Bronchial epithelial cell (primary cell): ENCODE data around the gene APOL4. TPM values are rescaled to one million over a fixed set of nuclear protein-coding genes. Genes with fewer than 3 reads are reported as not detected.
A peak's percentile ranks its signal among the peaks of the same experiment; 100 is the strongest.

Source experiments
- DNase-seq: peaks from one replicate; pipeline ENCODE4 v3.0.0-alpha.2; 2010; ENCODE audit warnings: low read depth
- FAIRE-seq: peaks from 2 replicates; lab custom pipeline; 2011; peaks lifted over from hg19 to GRCh38; lab: Jason Lieb, UNC
- H3K27me3 ChIP-seq: 2 replicates; pipeline ENCODE4 v1.5.1; 2011; ENCODE audit warnings: low read length; ENCODE audit not compliant: control insufficient read depth, insufficient read depth
- H3K36me3 ChIP-seq: 2 replicates; pipeline ENCODE4 v1.5.1; 2011; ENCODE audit warnings: low read length; ENCODE audit not compliant: control insufficient read depth, insufficient read depth
- H3K4me3 ChIP-seq: 2 replicates; pipeline ENCODE4 v1.5.1; 2011; ENCODE audit warnings: mild to moderate bottlenecking, low read depth, low read length, control low read depth
- total RNA-seq: library from RNA; depleted of rRNA; stranded (reverse); fragments of >200 nt; gene quantifications from 2 replicates; pipeline ENCODE4 v1.2.1, GENCODE V29; 2014
- TF ChIP-seq, protein P1 (sequence below): IDR thresholded peaks from 2 replicates; pipeline ENCODE4 v1.5.1; 2011; ENCODE audit warnings: mild to moderate bottlenecking, moderate library complexity, low read length, control low read depth, inconsistent platforms; ENCODE audit not compliant: insufficient read depth, severe bottlenecking

Gene APOL4
- total RNA-seq, 1 donor from 2014 or later: under 0.01 TPM

DNA sequence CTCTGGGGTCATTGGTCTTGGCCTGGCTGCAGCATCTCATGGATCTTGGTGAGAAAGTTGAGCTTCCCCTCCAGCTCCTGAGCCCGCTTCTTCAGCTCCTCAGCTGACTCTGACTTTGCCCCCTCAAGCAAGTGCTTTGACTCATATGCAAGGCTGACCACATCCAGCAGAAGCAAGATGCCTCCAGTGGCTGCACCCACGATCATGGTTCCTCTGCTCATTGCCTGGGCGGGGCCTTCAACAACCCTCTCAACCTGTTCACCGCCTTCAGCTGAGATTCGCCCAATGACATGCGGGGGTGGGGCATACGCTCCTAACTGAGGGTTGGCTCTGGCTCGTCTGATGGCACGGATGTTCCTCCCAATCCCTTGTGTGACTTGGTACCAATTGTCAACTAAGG lies 25.8 kb upstream of the APOL4 start:
- DNase-seq: no peak
- H3K36me3 ChIP-seq: peaks cover 5% of the 10 kb centered on the region
- H3K4me3 ChIP-seq: no peak overlapping the region
- no peaks in the 10 kb centered on the region for H3K27me3 ChIP-seq
- no peak for FAIRE-seq
- TF ChIP-seq, protein P1, sequence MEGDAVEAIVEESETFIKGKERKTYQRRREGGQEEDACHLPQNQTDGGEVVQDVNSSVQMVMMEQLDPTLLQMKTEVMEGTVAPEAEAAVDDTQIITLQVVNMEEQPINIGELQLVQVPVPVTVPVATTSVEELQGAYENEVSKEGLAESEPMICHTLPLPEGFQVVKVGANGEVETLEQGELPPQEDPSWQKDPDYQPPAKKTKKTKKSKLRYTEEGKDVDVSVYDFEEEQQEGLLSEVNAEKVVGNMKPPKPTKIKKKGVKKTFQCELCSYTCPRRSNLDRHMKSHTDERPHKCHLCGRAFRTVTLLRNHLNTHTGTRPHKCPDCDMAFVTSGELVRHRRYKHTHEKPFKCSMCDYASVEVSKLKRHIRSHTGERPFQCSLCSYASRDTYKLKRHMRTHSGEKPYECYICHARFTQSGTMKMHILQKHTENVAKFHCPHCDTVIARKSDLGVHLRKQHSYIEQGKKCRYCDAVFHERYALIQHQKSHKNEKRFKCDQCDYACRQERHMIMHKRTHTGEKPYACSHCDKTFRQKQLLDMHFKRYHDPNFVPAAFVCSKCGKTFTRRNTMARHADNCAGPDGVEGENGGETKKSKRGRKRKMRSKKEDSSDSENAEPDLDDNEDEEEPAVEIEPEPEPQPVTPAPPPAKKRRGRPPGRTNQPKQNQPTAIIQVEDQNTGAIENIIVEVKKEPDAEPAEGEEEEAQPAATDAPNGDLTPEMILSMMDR: no peak

DNA sequence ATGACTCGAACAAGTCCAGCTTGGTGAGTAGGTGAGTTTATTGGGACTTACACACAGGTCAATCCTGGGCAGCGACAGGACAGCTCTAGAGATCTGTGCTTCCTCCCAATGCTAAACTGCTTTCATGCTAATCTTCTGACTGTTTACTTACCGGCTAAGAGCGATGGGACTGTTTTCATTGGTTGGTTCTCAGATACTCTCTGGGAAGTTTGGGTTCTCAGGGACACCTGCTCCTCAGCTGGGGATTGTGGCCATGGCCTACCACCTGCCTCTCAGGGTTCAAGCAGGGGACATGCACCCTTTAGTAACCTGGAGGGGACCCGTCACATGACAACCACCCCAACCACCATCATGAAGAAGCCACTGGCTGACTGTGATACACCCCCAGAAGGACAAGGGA lies 24.6 kb upstream of the APOL4 start:
- FAIRE-seq (peak; percentile 92), DNase-seq (no peak)
- H3K4me3 ChIP-seq: no peak overlapping the region
- TF ChIP-seq, protein P1: no peak
- no peaks in the 10 kb centered on the region for H3K36me3 ChIP-seq
- no peaks in the 10 kb centered on the region for H3K27me3 ChIP-seq

DNA sequence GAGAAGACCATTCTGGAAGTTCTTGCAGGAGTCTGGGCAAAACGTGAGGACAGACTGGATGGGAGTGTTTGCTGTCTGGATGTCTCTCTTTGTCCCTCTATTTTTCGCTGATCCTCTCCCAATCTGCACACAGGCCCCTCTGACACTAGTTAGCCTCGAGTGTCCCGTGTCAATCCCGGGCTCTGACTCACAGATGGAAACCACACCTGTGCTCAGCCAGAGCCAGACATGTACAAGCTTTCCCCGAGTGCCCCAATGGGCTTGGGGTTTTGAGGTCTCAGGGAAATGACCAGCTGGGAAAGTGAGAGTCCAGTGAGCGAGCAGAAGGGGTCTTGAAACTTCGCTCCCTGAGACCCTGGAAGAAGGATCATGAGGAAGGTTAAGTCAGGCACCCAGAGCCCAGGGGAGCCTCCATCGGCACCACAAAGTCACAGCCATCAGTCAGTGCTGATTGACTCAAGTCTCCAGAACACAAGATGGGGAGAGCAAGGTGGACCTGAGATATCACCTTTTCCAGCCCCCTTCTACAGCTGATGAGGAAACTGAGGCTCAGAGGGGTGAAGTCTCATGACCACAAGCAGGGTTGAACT lies 23.8 kb upstream of the APOL4 start:
- peak; percentile 7 for FAIRE-seq

DNA sequence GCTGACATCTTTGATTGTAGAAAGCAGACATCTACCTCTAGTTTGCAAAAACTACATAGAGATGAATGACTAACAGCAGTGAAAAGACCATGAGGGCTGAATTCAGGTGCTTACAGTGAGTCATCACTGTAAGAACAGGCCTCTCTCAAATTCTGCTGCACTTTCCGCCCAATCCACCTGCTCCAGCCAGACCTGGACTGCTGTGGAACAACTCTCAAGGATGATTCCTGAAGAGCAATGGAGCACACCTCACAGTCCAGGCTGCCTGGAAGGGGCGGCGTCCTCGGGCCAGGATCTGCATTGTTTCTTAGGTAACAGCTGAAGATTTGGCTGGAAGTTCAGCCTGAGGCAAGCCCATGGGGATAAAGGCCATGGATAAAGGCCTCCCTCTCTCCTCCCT lies 22.6 kb upstream of the APOL4 start:
- Histone ChIP-seq H3K4me3 (no peak overlapping the region), H3K36me3 (no peaks in the 10 kb centered on the region), H3K27me3 (peaks cover 2% of the 10 kb centered on the region)
- TF ChIP-seq, protein P1: no peak
- DNase-seq (peak; percentile 48), FAIRE-seq (no peak)

More for the DNA sequence above, 23.8 kb upstream of the APOL4 start:
- Histone ChIP-seq H3K36me3 (no peaks in the 10 kb centered on the region), H3K4me3 (no peak overlapping the region), H3K27me3 (peaks cover under 1% of the 10 kb centered on the region)
- no peak for DNase-seq
- TF ChIP-seq, protein P1: no peak

DNA sequence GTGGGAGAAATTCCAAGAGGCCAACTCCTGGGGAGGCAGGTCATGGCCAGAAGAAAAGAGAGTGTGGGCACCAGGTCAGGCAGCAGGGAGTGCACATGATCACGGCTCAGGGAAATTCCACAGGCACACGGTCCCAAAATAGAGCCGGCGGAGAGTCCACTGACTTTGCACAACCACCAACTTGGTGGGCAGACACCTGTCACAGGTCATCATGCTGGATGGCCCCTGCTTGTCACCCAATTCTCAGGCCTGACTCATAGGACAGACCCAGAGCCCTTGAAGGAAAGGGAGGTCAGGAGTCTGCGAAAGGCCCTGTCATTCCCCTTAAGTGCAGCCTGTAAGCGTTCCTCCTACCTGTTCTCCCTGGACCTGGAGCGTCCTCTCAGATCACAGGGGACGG lies 21.9 kb upstream of the APOL4 start:
- TF ChIP-seq, protein P1: no peak
- Histone ChIP-seq H3K36me3 (no peaks in the 10 kb centered on the region), H3K4me3 (no peak overlapping the region), H3K27me3 (peaks cover 2% of the 10 kb centered on the region)
- DNase-seq: no peak
- no peak for FAIRE-seq
